GM12865 (cell line): ENCODE results near the gene ARF3.

ENCODE experiments used
- DNase-seq: peaks from one replicate; pipeline ENCODE4 v3.0.0; 2010; ENCODE audit warnings: low read depth
- H3K4me3 ChIP-seq: 2 replicates; pipeline ENCODE4 v1.5.1; 2011; ENCODE audit warnings: mild to moderate bottlenecking, low read depth, low read length, control low read depth
- CTCF ChIP-seq: IDR thresholded peaks from 2 replicates; pipeline ENCODE4 v1.5.1; 2011; ENCODE audit warnings: low read length, control low read depth, low read depth, inconsistent platforms; ENCODE audit not compliant: insufficient read depth; ENCODE audit errors: missing control alignments

Gene ARF3

GRCh38 chr12:48988030-48988649 lies 30.9 kb upstream of the ARF3 start:
- no peak overlapping the region for H3K4me3 ChIP-seq
- peak; percentile 90 for TF ChIP-seq CTCF
- DNase-seq: peak; percentile 69

GRCh38 chr12:48986720-48987291 lies 29.5 kb upstream of the ARF3 start:
- DNase-seq: no peak
- no peak overlapping the region for H3K4me3 ChIP-seq
- TF ChIP-seq CTCF: no peak

- no peak for TF ChIP-seq CTCF
- DNase-seq: no peak
- no peak overlapping the region for H3K4me3 ChIP-seq
Measured at GRCh38 chr12:48985901-48986300, 28.6 kb upstream of the ARF3 start.

- no peak for TF ChIP-seq CTCF
- DNase-seq: no peak
- no peak overlapping the region for H3K4me3 ChIP-seq
Measured at GRCh38 chr12:48985475-48985897, 28.2 kb upstream of the ARF3 start.

GRCh38 chr12:48982397-48983080 lies 25.3 kb upstream of the ARF3 start:
- DNase-seq: no peak
- no peak for TF ChIP-seq CTCF

GRCh38 chr12:48981757-48982157 lies 24.5 kb upstream of the ARF3 start:
- H3K4me3 ChIP-seq: no peak overlapping the region
- no peak for TF ChIP-seq CTCF
- no peak for DNase-seq

More at GRCh38 chr12:48982397-48983080, 25.3 kb upstream of the ARF3 start:
- no peak overlapping the region for H3K4me3 ChIP-seq
